Calu3 (cell line): Measurements from ENCODE around the gene OBSCN. TPM values are rescaled to one million over a fixed set of nuclear protein-coding genes. Genes with fewer than 3 reads are reported as not detected.

ENCODE experiments used
- BruUV-seq: library from RNA; stranded (reverse); fragments of 400-500 nt; replicated peaks from 2 replicates; lab custom pipeline; 2021; lab: Mats Ljungman, UMichigan
- CTCF ChIA-PET: fragments of 300-600 bp; sonication (Branson Sonifier 250); formaldehyde crosslinking; loops from one replicate; lab custom pipeline; 2022; ENCODE audit warnings: antibody characterized with exemption; lab: Charles Lee
- DNase-seq: peaks from one replicate; pipeline ENCODE4 v3.0.0; 2022
- H3K27ac Mint-ChIP-seq: one replicate; pipeline ENCODE4 v1.8.0; 2022; ENCODE audit warnings: mixed read lengths; ENCODE audit not compliant: unreplicated experiment
- H3K27me3 Mint-ChIP-seq: one replicate; pipeline ENCODE4 v1.8.0; 2022; ENCODE audit warnings: mixed read lengths; ENCODE audit not compliant: unreplicated experiment
- H3K36me3 Mint-ChIP-seq: one replicate; pipeline ENCODE4 v1.8.0; 2022; ENCODE audit warnings: mild to moderate bottlenecking, moderate library complexity, mixed read lengths; ENCODE audit not compliant: insufficient read depth, unreplicated experiment
- H3K4me1 Mint-ChIP-seq: one replicate; pipeline ENCODE4 v1.8.0; 2022; ENCODE audit warnings: mild to moderate bottlenecking, low read depth, mixed read lengths; ENCODE audit not compliant: unreplicated experiment
- H3K4me3 Mint-ChIP-seq: one replicate; pipeline ENCODE4 v1.8.0; 2022; ENCODE audit warnings: mild to moderate bottlenecking, low read depth, moderate library complexity, mixed read lengths; ENCODE audit not compliant: unreplicated experiment
- H3K9me3 Mint-ChIP-seq: one replicate; pipeline ENCODE4 v1.8.0; 2022; ENCODE audit warnings: low read depth, mixed read lengths; ENCODE audit not compliant: unreplicated experiment
- intact Hi-C: fragments of 100-400 bp; cut with micrococcal nuclease; formaldehyde crosslinking; loops from one replicate; pipeline ENCODE4 v1.10.0; 2022; ENCODE audit not compliant: unreplicated experiment
- total RNA-seq: library from RNA; stranded (reverse); gene quantifications from 2 replicates; pipeline ENCODE4 v1.2.3, GENCODE V29; 2022
- TF ChIP-seq, protein P1 (sequence below): fragments of 200-600 bp; IDR thresholded peaks from one replicate; pipeline ENCODE4 v1.8.0; 2022; ENCODE audit warnings: antibody characterized with exemption; ENCODE audit not compliant: unreplicated experiment

OBSCN gene
- total RNA-seq, 1 experiment from 2014 or later, result 19.5 TPM

DNA sequence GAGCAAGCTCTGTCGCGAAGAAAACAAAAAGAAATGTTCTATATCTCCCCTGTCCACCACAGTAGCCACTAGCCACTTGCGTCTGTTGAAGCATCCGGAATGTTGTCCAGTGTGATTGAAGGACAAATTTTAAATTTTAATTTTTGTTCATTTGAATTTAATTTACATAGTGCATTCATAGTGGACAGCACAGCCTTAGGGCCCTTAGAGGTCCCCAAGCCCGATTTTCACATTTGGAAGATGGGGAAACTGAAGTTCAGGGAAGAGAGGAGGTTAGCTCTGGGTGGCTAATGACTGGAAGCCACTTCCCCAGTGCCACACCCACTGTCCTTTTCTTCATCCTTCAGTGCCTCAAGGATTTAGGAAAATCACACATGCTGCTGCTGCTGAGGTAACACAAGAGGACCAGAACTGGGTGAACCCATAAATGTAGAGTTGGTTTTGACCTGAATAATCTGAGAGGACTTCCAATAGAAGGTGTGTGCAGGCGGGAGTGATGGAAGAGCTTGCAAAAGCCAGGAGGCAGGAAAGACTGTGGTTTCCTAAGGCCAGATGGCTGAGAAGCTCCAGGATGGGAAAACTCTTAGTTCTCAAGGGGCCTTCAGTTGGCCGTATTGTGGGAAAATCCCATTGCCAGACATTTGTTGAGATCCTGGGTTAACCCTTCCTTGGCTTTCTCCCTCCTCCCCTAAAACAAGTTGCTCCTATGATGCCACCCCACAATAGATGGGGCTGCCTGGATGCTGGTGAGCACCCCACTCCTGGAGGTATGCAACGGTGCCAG is 149.2 kb downstream of the OBSCN start:
- H3K4me3 Mint-ChIP-seq, result no peak overlapping the region
- H3K9me3 Mint-ChIP-seq, result no peaks in the 10 kb centered on the region
- no peaks in the 10 kb centered on the region for H3K27me3 Mint-ChIP-seq
- no peak overlapping the region for H3K27ac Mint-ChIP-seq
- DNase-seq, result no peak
- CTCF ChIA-PET, result interaction anchor here (0.6 kb wide), 1 partner anchor 102 kb away, joined by 5 read pairs; no protein-coding TSS in a partner anchor
- H3K36me3 Mint-ChIP-seq, result peaks cover 11% of the 10 kb centered on the region
- no TSS peak for BruUV-seq
- intact Hi-C loops, result no loop called here
- no peaks in the 10 kb centered on the region for H3K4me1 Mint-ChIP-seq
- TF ChIP-seq, protein P1, sequence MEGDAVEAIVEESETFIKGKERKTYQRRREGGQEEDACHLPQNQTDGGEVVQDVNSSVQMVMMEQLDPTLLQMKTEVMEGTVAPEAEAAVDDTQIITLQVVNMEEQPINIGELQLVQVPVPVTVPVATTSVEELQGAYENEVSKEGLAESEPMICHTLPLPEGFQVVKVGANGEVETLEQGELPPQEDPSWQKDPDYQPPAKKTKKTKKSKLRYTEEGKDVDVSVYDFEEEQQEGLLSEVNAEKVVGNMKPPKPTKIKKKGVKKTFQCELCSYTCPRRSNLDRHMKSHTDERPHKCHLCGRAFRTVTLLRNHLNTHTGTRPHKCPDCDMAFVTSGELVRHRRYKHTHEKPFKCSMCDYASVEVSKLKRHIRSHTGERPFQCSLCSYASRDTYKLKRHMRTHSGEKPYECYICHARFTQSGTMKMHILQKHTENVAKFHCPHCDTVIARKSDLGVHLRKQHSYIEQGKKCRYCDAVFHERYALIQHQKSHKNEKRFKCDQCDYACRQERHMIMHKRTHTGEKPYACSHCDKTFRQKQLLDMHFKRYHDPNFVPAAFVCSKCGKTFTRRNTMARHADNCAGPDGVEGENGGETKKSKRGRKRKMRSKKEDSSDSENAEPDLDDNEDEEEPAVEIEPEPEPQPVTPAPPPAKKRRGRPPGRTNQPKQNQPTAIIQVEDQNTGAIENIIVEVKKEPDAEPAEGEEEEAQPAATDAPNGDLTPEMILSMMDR, result no peak

DNA sequence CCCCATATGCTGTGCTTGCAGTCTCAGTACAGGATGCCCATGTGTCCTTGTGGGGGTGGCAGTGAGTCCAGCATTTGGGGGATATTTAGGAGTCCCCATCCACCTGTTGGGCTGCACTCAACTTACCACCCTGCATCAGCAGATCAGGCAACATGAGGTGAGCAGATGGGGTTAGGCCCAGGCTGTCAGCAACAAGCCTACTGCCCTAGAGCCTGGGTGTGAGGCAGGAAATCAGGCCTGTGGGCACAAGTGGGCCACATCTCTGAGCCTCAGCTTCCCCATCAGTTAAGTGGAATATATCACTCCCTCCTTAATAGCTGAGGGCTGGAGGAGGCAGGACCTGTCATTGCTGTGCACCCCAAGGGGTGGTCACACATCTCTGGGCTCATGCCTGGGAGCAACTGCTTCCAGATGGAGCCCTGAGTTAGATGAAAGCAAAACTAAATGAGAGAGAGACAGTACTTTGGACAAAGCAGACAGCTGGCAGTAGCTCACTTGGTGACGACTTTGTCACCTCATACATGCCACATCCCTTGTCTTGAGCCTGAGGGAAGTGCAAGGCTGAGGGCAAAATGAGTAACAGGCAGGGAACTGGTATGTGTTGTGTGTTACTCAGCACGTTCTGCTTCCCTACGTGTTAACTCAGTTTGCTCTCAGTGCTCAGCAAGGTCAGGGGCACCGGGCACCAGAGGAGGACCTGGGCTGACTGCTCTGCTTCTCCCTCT is 150.4 kb downstream of the OBSCN start:
- Mint-ChIP-seq H3K9me3 (no peaks in the 10 kb centered on the region), H3K27ac (no peak overlapping the region)

DNA sequence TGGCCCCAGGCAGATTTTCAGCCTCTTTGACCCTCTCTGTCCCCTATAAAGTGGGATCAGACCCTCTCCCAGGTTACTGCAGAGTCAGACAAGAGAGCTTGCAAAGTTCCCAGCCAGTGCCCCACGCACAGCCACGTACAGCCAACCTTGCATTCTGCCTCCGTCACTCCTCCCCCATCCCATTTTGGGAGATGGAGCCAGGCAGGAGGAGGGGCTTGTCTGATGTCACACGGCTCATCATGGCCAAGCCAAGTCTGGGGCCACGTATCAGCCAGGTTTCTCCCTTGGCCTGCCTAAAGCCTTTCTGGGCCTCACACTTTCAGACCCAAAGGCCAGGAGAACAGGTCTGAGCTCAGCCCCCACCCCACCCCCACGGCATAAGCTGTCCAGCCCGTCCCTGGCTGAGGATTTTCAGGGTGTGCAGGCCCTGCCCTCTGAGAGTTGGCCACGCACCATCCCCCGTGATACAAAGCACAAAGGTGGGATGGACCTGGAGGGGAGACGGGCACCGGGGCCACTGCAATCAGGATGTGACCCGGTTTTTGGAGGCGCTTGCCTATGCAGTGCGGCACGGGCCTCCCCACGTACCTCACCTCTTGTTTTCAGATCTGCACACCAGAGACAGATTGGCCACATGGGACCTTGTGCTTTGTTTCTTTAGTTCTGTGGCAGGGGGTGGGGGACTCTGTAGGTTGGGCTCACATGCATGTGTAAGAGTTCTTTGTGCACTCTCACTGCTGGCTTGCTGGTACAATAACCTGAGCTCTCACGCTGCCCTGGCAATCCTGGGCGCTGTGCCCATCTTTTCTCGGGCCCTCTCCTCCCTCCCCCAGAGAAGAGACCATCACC is 151.1 kb downstream of the OBSCN start:
- H3K9me3 Mint-ChIP-seq, result no peaks in the 10 kb centered on the region
- H3K27me3 Mint-ChIP-seq, result no peaks in the 10 kb centered on the region
- H3K4me3 Mint-ChIP-seq, result no peak overlapping the region
- BruUV-seq, result no TSS peak
- TF ChIP-seq, protein P1, result no peak
- CTCF ChIA-PET, result no interaction called here
- DNase-seq, result no peak
- no peaks in the 10 kb centered on the region for H3K4me1 Mint-ChIP-seq
- peaks cover 14% of the 10 kb centered on the region for H3K36me3 Mint-ChIP-seq
- intact Hi-C loops, result no loop called here
- no peak overlapping the region for H3K27ac Mint-ChIP-seq

More for the DNA sequence above, 150.4 kb downstream of the OBSCN start:
- intact Hi-C loops, result no loop called here
- H3K27me3 Mint-ChIP-seq, result no peaks in the 10 kb centered on the region
- peaks cover 11% of the 10 kb centered on the region for H3K36me3 Mint-ChIP-seq
- H3K4me1 Mint-ChIP-seq, result no peaks in the 10 kb centered on the region
- H3K4me3 Mint-ChIP-seq, result no peak overlapping the region
- TF ChIP-seq, protein P1, result no peak
- no peak for DNase-seq
- no TSS peak for BruUV-seq
- CTCF ChIA-PET, result no interaction called here
